ENCODE results near the gene BAD. TPM values are rescaled to one million over a fixed set of nuclear protein-coding genes. Genes with fewer than 3 reads are reported as not detected.
A peak's percentile ranks its signal among the peaks of the same experiment; 100 is the strongest.

The BAD gene
- total and polyA plus RNA-seq, 2 of the 13 experiments (the other 11 are each of a cell fraction or from before 2014, with no cell fraction given) = 17.9 to 28.5 TPM

DNA sequence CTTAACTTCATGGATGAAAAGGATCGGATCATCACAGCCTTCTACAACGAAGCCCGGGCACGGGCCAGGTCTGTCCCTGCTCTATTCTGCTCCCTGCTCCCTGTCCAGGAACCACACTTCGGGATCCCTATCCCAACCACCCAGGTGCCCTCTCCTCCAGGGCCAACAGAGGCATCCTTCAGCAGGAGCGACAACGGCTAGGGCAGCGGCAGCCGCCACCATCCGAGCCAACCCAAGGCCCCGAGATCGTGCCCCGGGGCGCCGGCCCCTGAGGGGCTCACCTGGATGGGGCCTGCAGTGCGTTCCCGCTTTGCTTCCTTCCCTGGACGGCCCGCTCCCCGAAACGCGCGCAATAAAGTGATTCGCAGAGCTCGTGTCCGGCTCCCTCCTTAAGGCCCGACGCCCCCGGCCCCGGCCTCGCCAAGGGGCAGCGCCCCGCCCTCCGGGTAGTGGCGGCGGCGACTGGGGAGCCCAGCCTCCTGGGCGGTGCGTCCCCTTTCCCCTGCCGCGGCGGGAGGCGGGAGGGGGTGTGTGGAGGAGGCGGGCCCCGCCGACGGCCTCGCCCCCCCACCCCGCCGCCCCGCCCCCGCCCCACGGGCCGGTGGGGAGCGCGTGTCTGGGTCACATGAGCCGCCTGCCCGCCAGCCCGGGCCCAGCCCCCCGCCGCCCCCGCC lies 50.4 kb downstream of the BAD start, which contains the start of gene VEGFB (continued):
- TF ChIP-seq, protein P1, sequence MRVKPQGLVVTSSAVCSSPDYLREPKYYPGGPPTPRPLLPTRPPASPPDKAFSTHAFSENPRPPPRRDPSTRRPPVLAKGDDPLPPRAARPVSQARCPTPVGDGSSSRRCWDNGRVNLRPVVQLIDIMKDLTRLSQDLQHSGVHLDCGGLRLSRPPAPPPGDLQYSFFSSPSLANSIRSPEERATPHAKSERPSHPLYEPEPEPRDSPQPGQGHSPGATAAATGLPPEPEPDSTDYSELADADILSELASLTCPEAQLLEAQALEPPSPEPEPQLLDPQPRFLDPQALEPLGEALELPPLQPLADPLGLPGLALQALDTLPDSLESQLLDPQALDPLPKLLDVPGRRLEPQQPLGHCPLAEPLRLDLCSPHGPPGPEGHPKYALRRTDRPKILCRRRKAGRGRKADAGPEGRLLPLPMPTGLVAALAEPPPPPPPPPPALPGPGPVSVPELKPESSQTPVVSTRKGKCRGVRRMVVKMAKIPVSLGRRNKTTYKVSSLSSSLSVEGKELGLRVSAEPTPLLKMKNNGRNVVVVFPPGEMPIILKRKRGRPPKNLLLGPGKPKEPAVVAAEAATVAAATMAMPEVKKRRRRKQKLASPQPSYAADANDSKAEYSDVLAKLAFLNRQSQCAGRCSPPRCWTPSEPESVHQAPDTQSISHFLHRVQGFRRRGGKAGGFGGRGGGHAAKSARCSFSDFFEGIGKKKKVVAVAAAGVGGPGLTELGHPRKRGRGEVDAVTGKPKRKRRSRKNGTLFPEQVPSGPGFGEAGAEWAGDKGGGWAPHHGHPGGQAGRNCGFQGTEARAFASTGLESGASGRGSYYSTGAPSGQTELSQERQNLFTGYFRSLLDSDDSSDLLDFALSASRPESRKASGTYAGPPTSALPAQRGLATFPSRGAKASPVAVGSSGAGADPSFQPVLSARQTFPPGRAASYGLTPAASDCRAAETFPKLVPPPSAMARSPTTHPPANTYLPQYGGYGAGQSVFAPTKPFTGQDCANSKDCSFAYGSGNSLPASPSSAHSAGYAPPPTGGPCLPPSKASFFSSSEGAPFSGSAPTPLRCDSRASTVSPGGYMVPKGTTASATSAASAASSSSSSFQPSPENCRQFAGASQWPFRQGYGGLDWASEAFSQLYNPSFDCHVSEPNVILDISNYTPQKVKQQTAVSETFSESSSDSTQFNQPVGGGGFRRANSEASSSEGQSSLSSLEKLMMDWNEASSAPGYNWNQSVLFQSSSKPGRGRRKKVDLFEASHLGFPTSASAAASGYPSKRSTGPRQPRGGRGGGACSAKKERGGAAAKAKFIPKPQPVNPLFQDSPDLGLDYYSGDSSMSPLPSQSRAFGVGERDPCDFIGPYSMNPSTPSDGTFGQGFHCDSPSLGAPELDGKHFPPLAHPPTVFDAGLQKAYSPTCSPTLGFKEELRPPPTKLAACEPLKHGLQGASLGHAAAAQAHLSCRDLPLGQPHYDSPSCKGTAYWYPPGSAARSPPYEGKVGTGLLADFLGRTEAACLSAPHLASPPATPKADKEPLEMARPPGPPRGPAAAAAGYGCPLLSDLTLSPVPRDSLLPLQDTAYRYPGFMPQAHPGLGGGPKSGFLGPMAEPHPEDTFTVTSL (CRISPR knock-in tag; IDR thresholded peaks at IDR 0.05; ENCODE audit: borderline replicate concordance) = no peak
- TF ChIP-seq, protein P2, sequence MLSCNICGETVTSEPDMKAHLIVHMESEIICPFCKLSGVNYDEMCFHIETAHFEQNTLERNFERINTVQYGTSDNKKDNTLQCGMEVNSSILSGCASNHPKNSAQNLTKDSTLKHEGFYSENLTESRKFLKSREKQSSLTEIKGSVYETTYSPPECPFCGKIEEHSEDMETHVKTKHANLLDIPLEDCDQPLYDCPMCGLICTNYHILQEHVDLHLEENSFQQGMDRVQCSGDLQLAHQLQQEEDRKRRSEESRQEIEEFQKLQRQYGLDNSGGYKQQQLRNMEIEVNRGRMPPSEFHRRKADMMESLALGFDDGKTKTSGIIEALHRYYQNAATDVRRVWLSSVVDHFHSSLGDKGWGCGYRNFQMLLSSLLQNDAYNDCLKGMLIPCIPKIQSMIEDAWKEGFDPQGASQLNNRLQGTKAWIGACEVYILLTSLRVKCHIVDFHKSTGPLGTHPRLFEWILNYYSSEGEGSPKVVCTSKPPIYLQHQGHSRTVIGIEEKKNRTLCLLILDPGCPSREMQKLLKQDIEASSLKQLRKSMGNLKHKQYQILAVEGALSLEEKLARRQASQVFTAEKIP (CRISPR knock-in tag; IDR thresholded peaks at IDR 0.05; ENCODE audit: borderline replicate concordance) = no peak
- TF ChIP-seq BRCA1 (CRISPR knock-in tag; IDR thresholded peaks at IDR 0.05) (no peak), MEF2D (CRISPR knock-in tag; IDR thresholded peaks at IDR 0.05) (0 out of 2 replicates have a peak, but pooled peaks have one; percentile 48), HNRNPLL (IDR thresholded peaks at IDR 0.05; ENCODE audit: low read depth, low read length, poor library complexity, severe bottlenecking) (peak; percentile 19), TSC22D2 (CRISPR knock-in tag; IDR thresholded peaks at IDR 0.05; ENCODE audit: borderline replicate concordance) (no peak), ZNF282 (IDR thresholded peaks at IDR 0.05; ENCODE audit: partially characterized antibody) (no peak), ZNF501 (CRISPR knock-in tag; IDR thresholded peaks at IDR 0.05) (0 out of 2 replicates have a peak, but pooled peaks have one; percentile 18), ZNF644 (CRISPR knock-in tag; IDR thresholded peaks at IDR 0.05; ENCODE audit: low read depth) (no peak), ONECUT2 (CRISPR knock-in tag; IDR thresholded peaks at IDR 0.05) (no peak), CCAR2 (optimal IDR thresholded peaks at IDR 0.05; ENCODE audit: low read depth, low read length) (no peak), SUZ12 (IDR thresholded peaks at IDR 0.05; ENCODE audit: low read depth, low read length) (no peak), LCORL (IDR thresholded peaks at IDR 0.05) (no peak), LCORL (CRISPR knock-in tag; IDR thresholded peaks at IDR 0.05) (peak; percentile 30; the same call in 1 of the 2 replicates), GATAD1 (CRISPR knock-in tag; IDR thresholded peaks at IDR 0.05) (no peak), ATAD3A (CRISPR knock-in tag; IDR thresholded peaks at IDR 0.05) (no peak), KAT8 (CRISPR knock-in tag; IDR thresholded peaks at IDR 0.05) (no peak), ZNF234 (CRISPR knock-in tag; conservative IDR thresholded peaks at IDR 0.05) (no peak), CEBPB (IDR thresholded peaks at IDR 0.05; ENCODE audit: borderline replicate concordance, low read depth, low read length) (no peak), MAFF (IDR thresholded peaks at IDR 0.05; ENCODE audit: low read depth, low read length) (no peak)
- TF ChIP-seq, protein P3, sequence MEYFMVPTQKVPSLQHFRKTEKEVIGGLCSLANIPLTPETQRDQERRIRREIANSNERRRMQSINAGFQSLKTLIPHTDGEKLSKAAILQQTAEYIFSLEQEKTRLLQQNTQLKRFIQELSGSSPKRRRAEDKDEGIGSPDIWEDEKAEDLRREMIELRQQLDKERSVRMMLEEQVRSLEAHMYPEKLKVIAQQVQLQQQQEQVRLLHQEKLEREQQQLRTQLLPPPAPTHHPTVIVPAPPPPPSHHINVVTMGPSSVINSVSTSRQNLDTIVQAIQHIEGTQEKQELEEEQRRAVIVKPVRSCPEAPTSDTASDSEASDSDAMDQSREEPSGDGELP (IDR thresholded peaks at IDR 0.05; ENCODE audit: borderline replicate concordance, low read depth) = no peak; the same call in 1 of the 2 replicates
- TF ChIP-seq, protein P4, sequence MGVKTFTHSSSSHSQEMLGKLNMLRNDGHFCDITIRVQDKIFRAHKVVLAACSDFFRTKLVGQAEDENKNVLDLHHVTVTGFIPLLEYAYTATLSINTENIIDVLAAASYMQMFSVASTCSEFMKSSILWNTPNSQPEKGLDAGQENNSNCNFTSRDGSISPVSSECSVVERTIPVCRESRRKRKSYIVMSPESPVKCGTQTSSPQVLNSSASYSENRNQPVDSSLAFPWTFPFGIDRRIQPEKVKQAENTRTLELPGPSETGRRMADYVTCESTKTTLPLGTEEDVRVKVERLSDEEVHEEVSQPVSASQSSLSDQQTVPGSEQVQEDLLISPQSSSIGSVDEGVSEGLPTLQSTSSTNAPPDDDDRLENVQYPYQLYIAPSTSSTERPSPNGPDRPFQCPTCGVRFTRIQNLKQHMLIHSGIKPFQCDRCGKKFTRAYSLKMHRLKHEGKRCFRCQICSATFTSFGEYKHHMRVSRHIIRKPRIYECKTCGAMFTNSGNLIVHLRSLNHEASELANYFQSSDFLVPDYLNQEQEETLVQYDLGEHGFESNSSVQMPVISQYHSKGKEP (CRISPR knock-in tag; IDR thresholded peaks at IDR 0.05) = no peak
